ENCODE data around the gene BRPF1.

Gene BRPF1

DNA sequence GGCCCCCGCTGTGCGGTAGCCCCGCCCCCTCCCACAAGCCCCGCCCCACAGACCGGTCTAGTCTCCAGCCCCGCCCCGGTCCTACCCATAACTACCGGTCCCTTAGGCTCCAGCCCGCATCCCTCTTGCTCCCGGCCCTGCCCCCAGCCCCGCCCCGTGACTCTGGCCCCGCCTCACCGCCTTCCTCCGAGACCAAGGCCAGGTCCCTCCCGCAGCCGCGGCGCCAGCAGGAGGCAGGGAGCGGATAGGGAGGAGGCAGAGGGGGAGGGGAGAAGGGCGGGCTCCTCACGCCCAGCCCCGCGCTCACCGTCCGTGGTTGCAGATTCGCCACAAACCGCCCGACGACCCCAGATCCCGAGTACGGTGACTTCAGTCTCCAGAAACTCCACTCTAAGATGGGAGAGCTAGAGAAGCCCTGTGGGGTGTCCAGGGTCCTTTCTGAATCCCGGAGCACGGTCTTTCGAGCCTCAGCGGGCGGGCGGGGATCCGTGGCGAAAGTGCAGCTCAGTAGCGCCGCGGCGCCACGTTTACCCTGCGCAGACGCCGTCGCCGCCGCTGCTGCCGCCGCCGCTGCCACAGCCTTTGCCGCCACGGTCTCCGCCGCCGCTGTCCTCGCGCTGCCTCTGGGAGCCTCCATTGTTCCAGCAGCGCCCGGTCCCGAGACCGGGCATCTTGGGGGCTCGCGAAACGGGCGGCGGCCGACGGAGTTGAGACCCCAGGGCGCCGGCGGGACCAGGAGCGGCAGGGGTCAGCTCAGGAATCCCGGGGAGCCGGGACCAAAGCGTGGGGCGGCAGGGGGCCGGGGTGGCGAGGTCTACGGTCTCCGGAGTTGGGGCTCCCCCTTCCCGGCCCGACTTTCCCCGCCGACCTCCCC lies at the start of gene BRPF1:
Gene BRPF1 (plus strand): TSS at position 530 of the 874 bp plus-strand sequence. CDS start 2,406 bp downstream, outside the sequence.
- ChIA-PET CTCF (interaction anchor here (1.0 to 3.2 kb wide), 3 partner anchors 11 to 20 kb away, joined by 3 to 26 read pairs (median 4); no protein-coding TSS in a partner anchor), POLR2A (interaction anchor here (0.6 to 3.0 kb wide), 3 partner anchors 18 to 335 kb away, joined by 4 to 11 read pairs (median 4); partner anchors contain the start of gene OGG1)
- DNase-seq (ENCODE audit: extremely low spot score), result peak; percentile 100
- TF ChIP-seq, protein P1, sequence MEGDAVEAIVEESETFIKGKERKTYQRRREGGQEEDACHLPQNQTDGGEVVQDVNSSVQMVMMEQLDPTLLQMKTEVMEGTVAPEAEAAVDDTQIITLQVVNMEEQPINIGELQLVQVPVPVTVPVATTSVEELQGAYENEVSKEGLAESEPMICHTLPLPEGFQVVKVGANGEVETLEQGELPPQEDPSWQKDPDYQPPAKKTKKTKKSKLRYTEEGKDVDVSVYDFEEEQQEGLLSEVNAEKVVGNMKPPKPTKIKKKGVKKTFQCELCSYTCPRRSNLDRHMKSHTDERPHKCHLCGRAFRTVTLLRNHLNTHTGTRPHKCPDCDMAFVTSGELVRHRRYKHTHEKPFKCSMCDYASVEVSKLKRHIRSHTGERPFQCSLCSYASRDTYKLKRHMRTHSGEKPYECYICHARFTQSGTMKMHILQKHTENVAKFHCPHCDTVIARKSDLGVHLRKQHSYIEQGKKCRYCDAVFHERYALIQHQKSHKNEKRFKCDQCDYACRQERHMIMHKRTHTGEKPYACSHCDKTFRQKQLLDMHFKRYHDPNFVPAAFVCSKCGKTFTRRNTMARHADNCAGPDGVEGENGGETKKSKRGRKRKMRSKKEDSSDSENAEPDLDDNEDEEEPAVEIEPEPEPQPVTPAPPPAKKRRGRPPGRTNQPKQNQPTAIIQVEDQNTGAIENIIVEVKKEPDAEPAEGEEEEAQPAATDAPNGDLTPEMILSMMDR (IDR thresholded peaks at IDR 0.05; ENCODE audit: control extremely low read depth, extremely low read depth, low read depth, missing control alignments), result no peak

- TF ChIP-seq, protein P1 (IDR thresholded peaks at IDR 0.05; ENCODE audit: control extremely low read depth, extremely low read depth, low read depth, missing control alignments), result no peak
- ChIA-PET CTCF (interaction anchor here (2.4 to 3.2 kb wide), 2 partner anchors 10 to 14 kb away, joined by 7 read pairs; no protein-coding TSS in a partner anchor), POLR2A (no interaction called here)
- DNase-seq (ENCODE audit: extremely low spot score), result no peak
Observed at GRCh38 chr3:9682096-9682495, 49.4 kb upstream of the BRPF1 start.

DNA sequence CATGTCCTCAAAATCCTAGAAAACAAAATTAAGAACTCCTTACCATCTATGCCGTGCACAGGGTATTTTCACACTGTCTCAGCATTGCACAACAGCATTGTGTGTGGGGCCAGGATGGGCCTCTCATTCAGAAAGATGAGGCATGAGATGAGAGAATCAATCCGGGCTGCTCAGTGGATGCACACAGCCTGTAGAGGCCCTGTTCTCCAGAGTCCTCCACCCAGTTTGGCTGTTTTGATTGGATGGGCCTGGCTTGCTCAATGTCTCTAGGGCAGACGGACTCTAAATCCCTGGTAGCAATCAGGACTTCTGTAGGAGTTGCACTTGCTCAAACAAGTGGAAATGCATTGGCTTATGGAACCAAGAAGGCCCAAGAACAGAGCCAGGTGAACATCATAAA lies 48.1 kb upstream of the BRPF1 start:
- DNase-seq (ENCODE audit: extremely low spot score), result no peak
- CTCF ChIA-PET, result no interaction called here
- TF ChIP-seq, protein P1 (IDR thresholded peaks at IDR 0.05; ENCODE audit: control extremely low read depth, extremely low read depth, low read depth, missing control alignments), result no peak
- POLR2A ChIA-PET, result no interaction called here

DNA sequence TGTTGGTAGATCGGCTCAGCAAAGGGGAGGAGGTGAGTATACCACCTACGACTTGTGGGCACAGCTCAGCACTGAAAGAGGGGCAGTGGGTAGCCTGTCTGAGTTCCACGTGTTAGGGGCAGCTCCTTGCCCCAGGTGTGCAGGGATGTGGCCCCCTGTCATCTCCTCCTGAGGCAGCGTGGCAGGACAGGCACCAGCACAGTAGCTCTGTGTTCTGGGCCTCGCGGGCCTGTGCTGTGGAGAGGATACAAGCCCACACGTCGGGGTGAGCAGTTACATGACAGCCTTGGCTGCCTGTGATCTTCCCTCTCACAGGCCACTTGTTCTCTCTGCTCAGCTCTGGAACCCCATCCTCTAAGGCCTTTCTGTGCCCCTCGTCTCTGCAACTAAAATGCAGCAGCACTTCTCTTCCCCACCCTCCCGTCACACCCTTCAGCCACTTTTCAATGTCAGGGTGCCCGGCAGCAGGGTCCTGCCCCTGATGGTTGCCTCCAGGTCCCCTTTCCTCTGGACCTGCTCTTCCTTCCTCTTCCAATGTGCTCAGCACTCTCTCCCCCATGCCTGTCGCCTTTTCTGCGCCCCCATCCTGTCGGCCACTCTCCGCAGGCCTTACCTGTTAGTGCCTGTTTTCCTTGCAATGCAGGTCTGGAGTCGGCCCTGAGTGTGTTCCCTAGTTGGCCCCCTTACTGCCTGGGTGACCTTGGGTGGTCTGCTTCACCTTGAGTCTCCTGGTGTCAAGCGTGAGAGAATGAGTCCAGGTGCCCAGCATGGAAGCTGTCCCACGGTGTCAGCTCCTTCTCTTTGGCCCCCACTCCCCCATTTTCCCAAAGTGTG lies 46.1 kb upstream of the BRPF1 start:
- TF ChIP-seq, protein P1 (IDR thresholded peaks at IDR 0.05; ENCODE audit: control extremely low read depth, extremely low read depth, low read depth, missing control alignments), result no peak
- ChIA-PET CTCF (interaction anchor here (1.5 kb wide), 1 partner anchor 16 kb away, joined by 5 read pairs; no protein-coding TSS in a partner anchor), POLR2A (interaction anchor here (1.3 kb wide), 1 partner anchor 36 kb away, joined by 3 read pairs; the partner anchor contains the start of gene MTMR14)
- no peak for DNase-seq (ENCODE audit: extremely low spot score)

DNA sequence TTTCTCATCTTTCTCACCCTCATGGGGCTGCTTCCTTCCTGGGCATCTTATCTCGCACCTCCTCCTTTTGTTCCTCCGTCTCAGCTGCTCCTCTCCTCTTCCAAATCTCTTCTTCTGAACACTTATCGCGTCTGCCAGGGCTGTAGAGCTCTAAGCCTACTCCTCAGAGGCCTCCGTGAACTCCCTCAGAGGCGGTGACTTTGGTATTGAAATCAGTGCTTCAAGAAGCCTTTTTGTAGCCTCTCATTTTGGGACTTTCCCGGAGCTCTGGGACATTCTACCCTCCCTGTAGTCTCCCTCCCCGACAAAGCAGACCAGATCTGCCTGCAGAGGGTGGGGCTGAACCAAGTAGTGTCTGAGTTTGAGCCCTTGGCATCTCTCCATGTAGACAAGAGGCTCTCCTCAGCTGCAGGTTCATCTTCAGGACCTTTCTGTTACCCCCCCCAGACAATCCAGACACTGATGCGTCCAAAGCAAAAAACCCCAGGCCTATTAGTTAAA lies 45.4 kb upstream of the BRPF1 start:
- DNase-seq (ENCODE audit: extremely low spot score), result no peak
- TF ChIP-seq, protein P1 (IDR thresholded peaks at IDR 0.05; ENCODE audit: control extremely low read depth, extremely low read depth, low read depth, missing control alignments), result no peak
- ChIA-PET POLR2A (interaction anchor here (1.3 kb wide), 1 partner anchor 37 kb away, joined by 3 read pairs; the partner anchor contains the start of gene MTMR14), CTCF (interaction anchor here (1.8 kb wide), 1 partner anchor 77 kb away, joined by 3 read pairs; no protein-coding TSS in a partner anchor)

DNA sequence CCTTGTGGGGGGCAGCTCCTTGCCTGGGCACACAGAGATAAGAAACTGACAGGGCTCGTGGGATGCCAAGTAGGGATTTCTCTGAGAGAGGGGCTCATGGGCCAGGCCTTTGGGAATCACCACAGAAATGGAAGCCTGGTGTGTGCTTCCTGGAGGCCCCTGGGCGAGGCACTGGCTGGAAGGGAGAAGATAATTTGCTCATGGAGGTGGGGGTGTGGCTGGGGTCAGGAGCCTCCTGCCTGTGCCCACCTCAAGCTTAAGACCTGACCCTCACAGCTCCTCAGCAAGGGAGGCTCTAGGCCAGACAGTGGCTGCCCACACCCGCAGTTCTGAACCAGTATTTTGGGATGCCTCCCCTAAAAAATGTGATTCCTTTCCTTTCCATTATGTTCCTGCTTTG lies 44.8 kb upstream of the BRPF1 start:
- ChIA-PET CTCF (interaction anchor here (1.8 kb wide), 1 partner anchor 76 kb away, joined by 3 read pairs; no protein-coding TSS in a partner anchor), POLR2A (interaction anchor here (1.3 kb wide), 1 partner anchor 37 kb away, joined by 3 read pairs; the partner anchor contains the start of gene MTMR14)
- DNase-seq (ENCODE audit: extremely low spot score), result no peak
- TF ChIP-seq, protein P1 (IDR thresholded peaks at IDR 0.05; ENCODE audit: control extremely low read depth, extremely low read depth, low read depth, missing control alignments), result no peak

All from GM10248 (cell line).